Measurements from ENCODE around the gene TBCD. TPM values are rescaled to one million over a fixed set of nuclear protein-coding genes. Genes with fewer than 3 reads are reported as not detected.

The TBCD gene
- total RNA-seq, 1 donor from 2014 or later: 31.8 TPM

- Histone ChIP-seq H4K20me1 (ENCODE audit: insufficient read depth, low read length) (peaks cover 7% of the 10 kb centered on the region), H3K9ac (ENCODE audit: low read length) (no peak overlapping the region), H3K27ac (ENCODE audit: low read depth, low read length) (no peak overlapping the region), H3K9me3 (ENCODE audit: insufficient read depth, low read depth, low read length) (no peaks in the 10 kb centered on the region), H3K4me1 (ENCODE audit: insufficient read depth, low read length) (peaks cover 10% of the 10 kb centered on the region), H2AFZ (ENCODE audit: low read depth, low read length) (no peak overlapping the region), H3K79me2 (ENCODE audit: insufficient read depth, low read length) (peaks cover 14% of the 10 kb centered on the region), H3K4me3 (ENCODE audit: insufficient read depth, low read depth, low read length) (no peak overlapping the region), H3K27me3 (ENCODE audit: insufficient read depth, low read length) (no peaks in the 10 kb centered on the region), H3K36me3 (ENCODE audit: insufficient read depth, low read length) (no peaks in the 10 kb centered on the region), H3K4me2 (ENCODE audit: low read length) (no peak overlapping the region)
- DNase-seq (ENCODE audit: low read depth) (no peak), FAIRE-seq (no peak)
- Mint-ChIP-seq H3K4me3 (ENCODE audit: unreplicated experiment) (no peak overlapping the region), H3K4me1 (ENCODE audit: low read depth, unreplicated experiment) (peaks cover 5% of the 10 kb centered on the region), H3K27me3 (ENCODE audit: low read depth, unreplicated experiment) (peaks cover 9% of the 10 kb centered on the region), H3K27ac (ENCODE audit: unreplicated experiment) (no peak overlapping the region), H3K9me3 (ENCODE audit: unreplicated experiment) (no peaks in the 10 kb centered on the region), H3K36me3 (ENCODE audit: low read depth, unreplicated experiment) (peaks cover 2% of the 10 kb centered on the region)
- no peak for TF ChIP-seq EZH2 (IDR thresholded peaks at IDR 0.05; ENCODE audit: insufficient read depth, low read length)
- no peak for TF ChIP-seq CTCF (IDR thresholded peaks at IDR 0.05; ENCODE audit: insufficient read depth, low read depth, low read length)
Observed at GRCh38 chr17:82713071-82713723, 38.7 kb upstream of the TBCD start.

- H3K36me3 Mint-ChIP-seq (ENCODE audit: low read depth, unreplicated experiment): peaks cover 2% of the 10 kb centered on the region
- Histone ChIP-seq H2AFZ (ENCODE audit: low read depth, low read length) (peak within 1 kb of the TSS; percentile 96), H3K4me1 (ENCODE audit: insufficient read depth, low read length) (peaks cover 10% of the 10 kb centered on the region), H3K4me3 (ENCODE audit: insufficient read depth, low read depth, low read length) (peak within 1 kb of the TSS; percentile 74), H3K9me3 (ENCODE audit: insufficient read depth, low read depth, low read length) (no peaks in the 10 kb centered on the region), H3K4me2 (ENCODE audit: low read length) (peak within 1 kb of the TSS; percentile 98), H4K20me1 (ENCODE audit: insufficient read depth, low read length) (peaks cover 11% of the 10 kb centered on the region), H3K79me2 (ENCODE audit: insufficient read depth, low read length) (peaks cover 21% of the 10 kb centered on the region), H3K9ac (ENCODE audit: low read length) (peak within 1 kb of the TSS; percentile 79), H3K27me3 (ENCODE audit: insufficient read depth, low read length) (no peaks in the 10 kb centered on the region), H3K36me3 (ENCODE audit: insufficient read depth, low read length) (no peaks in the 10 kb centered on the region), H3K27ac (ENCODE audit: low read depth, low read length) (peak within 1 kb of the TSS; percentile 50)
- TF ChIP-seq CTCF (IDR thresholded peaks at IDR 0.05; ENCODE audit: insufficient read depth, low read depth, low read length) (no peak), EZH2 (IDR thresholded peaks at IDR 0.05; ENCODE audit: insufficient read depth, low read length) (no peak)
- no peak for FAIRE-seq
- H3K27ac Mint-ChIP-seq (ENCODE audit: unreplicated experiment): peak within 1 kb of the TSS; percentile 58
- peak within 1 kb of the TSS; percentile 96 for H3K4me3 Mint-ChIP-seq (ENCODE audit: unreplicated experiment)
- peaks cover 5% of the 10 kb centered on the region for H3K4me1 Mint-ChIP-seq (ENCODE audit: low read depth, unreplicated experiment)
- peak; percentile 72 for DNase-seq (ENCODE audit: low read depth)
- peaks cover 9% of the 10 kb centered on the region for H3K27me3 Mint-ChIP-seq (ENCODE audit: low read depth, unreplicated experiment)
- no peaks in the 10 kb centered on the region for H3K9me3 Mint-ChIP-seq (ENCODE audit: unreplicated experiment)
Observed at GRCh38 chr17:82716203-82717010, 35.5 kb upstream of the TBCD start, which contains the start of gene FN3KRP. Gene FN3KRP (plus strand): TSS chr17:82716706. CDS start chr17:82716756, 50 bp downstream.
